CD14-positive monocyte (primary cell): ENCODE results near the gene SPAG16. TPM values are rescaled to one million over a fixed set of nuclear protein-coding genes. Genes with fewer than 3 reads are reported as not detected.

Experiments
- DNase-seq, 3 donors: peaks; one replicate each; pipeline ENCODE4 v3.0.0-alpha.2; 2011 to 2022
- H2AFZ ChIP-seq: 2 replicates; pipeline ENCODE4 v1.6.0; 2012; ENCODE audit warnings: mild to moderate bottlenecking, low read depth, low read length, inconsistent platforms; ENCODE audit not compliant: insufficient read depth, poor library complexity, severe bottlenecking
- H3K27ac ChIP-seq, 2 donors: 1 replicate in 1 of 2; 2 replicates in 1 of 2; pipeline ENCODE4 v1.5.1; 2012 to 2013; ENCODE audit warnings: low read length in 2 of 2, control low read depth in 1 of 2, inconsistent platforms in 1 of 2, low read depth in 1 of 2, mild to moderate bottlenecking in 1 of 2
- H3K27me3 ChIP-seq, 2 donors: one replicate each; pipeline versions ENCODE4 v1.6.0 to v1.6.1; 2011 to 2013; ENCODE audit warnings: low read length in 2 of 2; ENCODE audit not compliant: control insufficient read depth in 2 of 2, insufficient read depth in 2 of 2
- H3K36me3 ChIP-seq, 2 donors: replicated peaks in 1 of 2; 1 replicate in 1 of 2; 2 replicates in 1 of 2; pipeline versions ENCODE4 v1.5.1 to v1.6.1; 2012 to 2013; ENCODE audit warnings: low read length in 2 of 2, control low read depth in 1 of 2, inconsistent platforms in 1 of 2, mild to moderate bottlenecking in 1 of 2; ENCODE audit not compliant: insufficient read depth in 2 of 2, control insufficient read depth in 1 of 2
- H3K4me1 ChIP-seq, 2 donors: 1 replicate in 1 of 2; 2 replicates in 1 of 2; pipeline versions ENCODE4 v1.5.1 to v1.6.1; 2012 to 2013; ENCODE audit warnings: low read length in 2 of 2, control low read depth in 1 of 2, inconsistent platforms in 1 of 2, mild to moderate bottlenecking in 1 of 2, moderate library complexity in 1 of 2; ENCODE audit not compliant: insufficient read depth in 2 of 2, control insufficient read depth in 1 of 2
- H3K4me2 ChIP-seq: replicated peaks from 2 replicates; pipeline ENCODE3; 2012; ENCODE audit warnings: low read length, moderate library complexity, mild to moderate bottlenecking; ENCODE audit not compliant: poor library complexity, severe bottlenecking; ENCODE audit errors: extremely low read depth
- H3K4me3 ChIP-seq, 3 experiments: fragments of 200-600 bp in 1 of 3; sonication (generic) in 1 of 3; replicated peaks in 1 of 3; 1 replicate in 2 of 3; 2 replicates in 1 of 3; pipeline ENCODE4 v1.5.1; 2011 to 2013; ENCODE audit warnings: low read length in 3 of 3, mild to moderate bottlenecking in 3 of 3, control low read depth in 2 of 3, low read depth in 2 of 3, inconsistent platforms in 1 of 3, moderate library complexity in 1 of 3
- H3K79me2 ChIP-seq: 2 replicates; pipeline ENCODE4 v1.6.0; 2012; ENCODE audit warnings: mild to moderate bottlenecking, control low read depth, inconsistent platforms, low read length, moderate library complexity; ENCODE audit not compliant: insufficient read depth
- H3K9ac ChIP-seq: 2 replicates; pipeline ENCODE4 v1.6.0; 2017; ENCODE audit warnings: low read length, mild to moderate bottlenecking; ENCODE audit not compliant: insufficient read depth, poor library complexity, severe bottlenecking
- H3K9me3 ChIP-seq, 2 donors: replicated peaks in 1 of 2; 1 replicate in 1 of 2; 2 replicates in 1 of 2; pipeline versions ENCODE4 v1.5.1 to v1.6.1; 2012 to 2013; ENCODE audit warnings: low read length in 2 of 2, control low read depth in 1 of 2; ENCODE audit not compliant: control insufficient read depth in 1 of 2, insufficient read depth in 1 of 2
- H4K20me1 ChIP-seq: 2 replicates; pipeline ENCODE4 v1.6.0; 2012; ENCODE audit warnings: mild to moderate bottlenecking, low read length, control low read depth, moderate library complexity; ENCODE audit not compliant: insufficient read depth
- H3K27ac Mint-ChIP-seq, 7 donors: one replicate each; pipeline ENCODE4 v1.8.0; 2020; ENCODE audit warnings: mild to moderate bottlenecking in 7 of 7, mixed read lengths in 7 of 7, moderate library complexity in 6 of 7, inconsistent platforms in 2 of 7
- H3K27me3 Mint-ChIP-seq, 3 donors: one replicate each; pipeline ENCODE4 v1.8.0; 2021 to 2022; ENCODE audit warnings: low read depth in 3 of 3, mild to moderate bottlenecking in 3 of 3, mixed read lengths in 3 of 3, moderate library complexity in 3 of 3, inconsistent platforms in 1 of 3
- H3K36me3 Mint-ChIP-seq, 2 donors: one replicate each; pipeline ENCODE4 v1.8.0; 2020; ENCODE audit warnings: mixed read lengths in 2 of 2, inconsistent platforms in 1 of 2, mild to moderate bottlenecking in 1 of 2
- H3K4me1 Mint-ChIP-seq: one replicate; pipeline ENCODE4 v1.8.0; 2020; ENCODE audit warnings: mild to moderate bottlenecking, mixed read lengths
- H3K4me3 Mint-ChIP-seq, 2 donors: one replicate each; pipeline ENCODE4 v1.8.0; 2020; ENCODE audit warnings: mild to moderate bottlenecking in 2 of 2, mixed read lengths in 2 of 2, moderate library complexity in 1 of 2
- H3K9me3 Mint-ChIP-seq, 7 donors: one replicate each; pipeline ENCODE4 v1.8.0; 2020 to 2022; ENCODE audit warnings: mixed read lengths in 7 of 7, mild to moderate bottlenecking in 6 of 7, moderate library complexity in 6 of 7, inconsistent platforms in 2 of 7
- CTCF ChIP-seq: fragments of 200-600 bp; IDR thresholded peaks from one replicate; pipeline ENCODE4 v1.8.0; 2022; ENCODE audit warnings: antibody characterized with exemption, mild to moderate bottlenecking
- WGBS: methylation state at CpG from one replicate; pipeline ENCODE4 v1.1.5; 2013; ENCODE audit warnings: missing lambda C conversion rate; ENCODE audit not compliant: insufficient coverage; 5-methylcytosine and 5-hydroxymethylcytosine counted together
- intact Hi-C, 2 donors: fragments of 100-400 bp; cut with micrococcal nuclease; formaldehyde crosslinking; loops; one replicate each; pipeline versions ENCODE4 v1.15.0 to v1.15.1; 2023
- polyA plus RNA-seq, 3 donors: library from polyadenylated mRNA; depleted of rRNA in 1 of 3; unstranded in 2 of 3; stranded (reverse) in 1 of 3; fragments of 300-500 nt in 2 of 3; fragments of >200 nt in 1 of 3; fragmentation: Illumina TruSeq in 2 of 3; gene quantifications; 1 replicate in 2 of 3; 2 replicates in 1 of 3; pipeline ENCODE4 v1.2.3, GENCODE V29; 2012 to 2021

The SPAG16 gene
- polyA plus RNA-seq, 3 donors, result 0.12 to 0.30 TPM; not detected in 1

- Histone ChIP-seq H3K27ac (no peak overlapping the region), H2AFZ (no peak overlapping the region), H3K4me2 (no peak overlapping the region), H3K9me3 (no peaks in the 10 kb centered on the region), H3K36me3 (no peaks in the 10 kb centered on the region), H3K4me1 (no peaks in the 10 kb centered on the region), H3K9ac (no peak overlapping the region), H4K20me1 (no peaks in the 10 kb centered on the region), H3K27me3 (no peaks in the 10 kb centered on the region), H3K4me3 (no peak overlapping the region), H3K79me2 (no peaks in the 10 kb centered on the region)
- Mint-ChIP-seq H3K27ac (no peak overlapping the region), H3K9me3 (peaks cover 0 to 10% (median 4%) of the 10 kb centered on the region in 7 donors), H3K27me3 (peaks cover 0 to 3% (median 0%) of the 10 kb centered on the region in 3 donors), H3K36me3 (no peaks in the 10 kb centered on the region), H3K4me1 (no peaks in the 10 kb centered on the region), H3K4me3 (no peak overlapping the region)
- TF ChIP-seq CTCF, result no peak
- no peak for DNase-seq
- WGBS, result no CpG with 5 or more reads among the region's 2 CpGs
- intact Hi-C loops, result no loop called here
Observed at GRCh38 chr2:214006601-214007000, 722.3 kb downstream of the SPAG16 start.

GRCh38 chr2:214011676-214012075 lies 727.4 kb downstream of the SPAG16 start:
- intact Hi-C loops, result no loop called here
- 74% methylated on average over 3 of the region's 3 CpGs for WGBS
- no peaks in the 10 kb centered on the region for H3K4me1 Mint-ChIP-seq
- Histone ChIP-seq H3K4me3 (no peak overlapping the region), H3K4me2 (no peak overlapping the region), H3K4me1 (no peaks in the 10 kb centered on the region), H3K9me3 (peaks cover 4% of the 10 kb centered on the region in 2 donors), H2AFZ (no peak overlapping the region), H3K27me3 (no peaks in the 10 kb centered on the region), H3K9ac (no peak overlapping the region), H4K20me1 (no peaks in the 10 kb centered on the region), H3K79me2 (no peaks in the 10 kb centered on the region), H3K27ac (no peak overlapping the region), H3K36me3 (no peaks in the 10 kb centered on the region)
- no peak overlapping the region for H3K4me3 Mint-ChIP-seq
- peaks cover 2 to 14% (median 5%) of the 10 kb centered on the region in 7 donors for H3K9me3 Mint-ChIP-seq
- no peak for TF ChIP-seq CTCF
- H3K36me3 Mint-ChIP-seq, result no peaks in the 10 kb centered on the region
- H3K27me3 Mint-ChIP-seq, result peaks cover 0 to 1% (median 0%) of the 10 kb centered on the region in 3 donors
- no peak for DNase-seq
- no peak overlapping the region for H3K27ac Mint-ChIP-seq
